DOHH2 (cell line): ENCODE data around the gene MIB2.
A peak's percentile ranks its signal among the peaks of the same experiment; 100 is the strongest.
"Not testable (repeated sequence)": the region's sequence is repeated elsewhere in the genome, so short reads cannot be mapped to it uniquely, and the experiment has no call there.

Source experiments
- H3F3A ChIP-seq: fragments of 200-600 bp; sonication (generic), shearing (Covaris generic); 2 replicates; pipeline ENCODE4 v1.6.0; 2016; ENCODE audit warnings: antibody characterized with exemption, mild to moderate bottlenecking; ENCODE audit not compliant: control insufficient read depth, insufficient read depth
- H3K27ac ChIP-seq: fragments of 200-600 bp; sonication (generic); 2 replicates; pipeline ENCODE4 v1.5.1; 2014; ENCODE audit warnings: low read depth, mild to moderate bottlenecking, low read length, moderate library complexity
- H3K27me3 ChIP-seq: fragments of 200-600 bp; sonication (generic); 2 replicates; pipeline ENCODE4 v1.6.1; 2014; ENCODE audit warnings: mild to moderate bottlenecking, low read length, mixed read lengths; ENCODE audit not compliant: control insufficient read depth
- H3K36me3 ChIP-seq: fragments of 200-600 bp; sonication (generic); 2 replicates; pipeline ENCODE4 v1.6.1; 2014; ENCODE audit warnings: mild to moderate bottlenecking, low read length, moderate library complexity, mixed read lengths; ENCODE audit not compliant: control insufficient read depth
- H3K4me1 ChIP-seq: fragments of 200-600 bp; sonication (generic); 2 replicates; pipeline ENCODE4 v1.6.1; 2014; ENCODE audit warnings: mild to moderate bottlenecking, low read length, mixed read lengths; ENCODE audit not compliant: control insufficient read depth
- H3K4me2 ChIP-seq: fragments of 200-600 bp; sonication (generic); 2 replicates; pipeline ENCODE4 v1.6.0; 2014; ENCODE audit warnings: mild to moderate bottlenecking, low read length, moderate library complexity
- H3K4me3 ChIP-seq: fragments of 200-600 bp; sonication (generic); 2 replicates; pipeline ENCODE4 v1.5.1; 2014; ENCODE audit warnings: mild to moderate bottlenecking, low read length, mixed read lengths
- H3K79me2 ChIP-seq: fragments of 200-600 bp; sonication (generic); 2 replicates; pipeline ENCODE4 v1.6.1; 2014; ENCODE audit warnings: mild to moderate bottlenecking, low read length, mixed read lengths; ENCODE audit not compliant: control insufficient read depth
- H3K9me2 ChIP-seq: fragments of 200-600 bp; sonication (generic); replicated peaks from 2 replicates; pipeline ENCODE4 v1.6.1; 2014; ENCODE audit warnings: mild to moderate bottlenecking, low read length, mixed read lengths; ENCODE audit not compliant: control insufficient read depth
- H3K9me3 ChIP-seq: fragments of 200-600 bp; sonication (generic); 2 replicates; pipeline ENCODE4 v1.6.1; 2014; ENCODE audit warnings: antibody characterized with exemption, low read length, mixed read lengths; ENCODE audit not compliant: control insufficient read depth, insufficient read depth
- H4K20me1 ChIP-seq: fragments of 200-600 bp; sonication (generic); 2 replicates; pipeline ENCODE4 v1.6.0; 2014; ENCODE audit warnings: low read depth, mild to moderate bottlenecking, antibody characterized with exemption, low read length, moderate library complexity; ENCODE audit not compliant: control insufficient read depth, insufficient read depth
- CTCF ChIP-seq: fragments of 200-600 bp; sonication (generic); IDR thresholded peaks from one replicate; pipeline ENCODE4 v1.5.1; 2014; ENCODE audit warnings: antibody characterized with exemption, mild to moderate bottlenecking, low read depth, low read length; ENCODE audit not compliant: poor library complexity, severe bottlenecking
- EZH2phosphoT487 ChIP-seq: fragments of 200-600 bp; sonication (generic); IDR thresholded peaks from 2 replicates; pipeline ENCODE4 v1.6.1; 2017; ENCODE audit warnings: borderline replicate concordance, mild to moderate bottlenecking, antibody characterized with exemption, low read length, moderate library complexity, mixed read lengths

The MIB2 gene

GRCh38 chr1:1630191-1630964 is 15.1 kb downstream of the MIB2 start:
- H3K27ac ChIP-seq, result peak overlapping the region; percentile 21; the same call in 1 of the 2 replicates
- H3K9me3 ChIP-seq, result no peaks in the 10 kb centered on the region
- no peaks in the 10 kb centered on the region for H3K27me3 ChIP-seq
- no peaks in the 10 kb centered on the region for H3F3A ChIP-seq
- H4K20me1 ChIP-seq, result no peaks in the 10 kb centered on the region
- TF ChIP-seq EZH2phosphoT487 (no peak), CTCF (no peak)
- H3K4me1 ChIP-seq, result peaks cover 20% of the 10 kb centered on the region
- no peaks in the 10 kb centered on the region for H3K36me3 ChIP-seq
- H3K9me2 ChIP-seq, result no peaks in the 10 kb centered on the region
- peak overlapping the region; percentile 60 for H3K4me3 ChIP-seq
- H3K4me2 ChIP-seq, result peak overlapping the region; percentile 71
- no peaks in the 10 kb centered on the region for H3K79me2 ChIP-seq

GRCh38 chr1:1630965-1631781 is 15.9 kb downstream of the MIB2 start:
- Histone ChIP-seq H3K9me3 (no peaks in the 10 kb centered on the region), H3F3A (no peaks in the 10 kb centered on the region), H3K36me3 (no peaks in the 10 kb centered on the region), H3K27me3 (no peaks in the 10 kb centered on the region), H3K9me2 (no peaks in the 10 kb centered on the region), H3K27ac (no peak overlapping the region), H3K4me2 (peak overlapping the region; percentile 71), H3K4me1 (peaks cover 20% of the 10 kb centered on the region), H3K4me3 (peak overlapping the region; percentile 60), H3K79me2 (no peaks in the 10 kb centered on the region), H4K20me1 (no peaks in the 10 kb centered on the region)
- TF ChIP-seq EZH2phosphoT487 (no peak), CTCF (no peak)

GRCh38 chr1:1631782-1632420 is 16.6 kb downstream of the MIB2 start, which contains the start of gene MMP23B:
TSS of gene MMP23B (plus strand) at chr1:1632173. CDS start at chr1:1632219, 46 bp downstream.
- Histone ChIP-seq H3K9me3 (no peaks in the 10 kb centered on the region), H3K9me2 (no peaks in the 10 kb centered on the region), H3K4me1 (peaks cover 20% of the 10 kb centered on the region), H3K36me3 (peaks cover 6% of the 10 kb centered on the region), H3K4me3 (no peak within 1 kb of the TSS), H3K4me2 (no peak within 1 kb of the TSS; the same call in 1 of the 2 replicates), H3K27me3 (no peaks in the 10 kb centered on the region), H3K27ac (no peak within 1 kb of the TSS), H3F3A (no peaks in the 10 kb centered on the region), H4K20me1 (no peaks in the 10 kb centered on the region), H3K79me2 (no peaks in the 10 kb centered on the region)
- TF ChIP-seq EZH2phosphoT487 (no peak), CTCF (no peak)

- not testable (repeated sequence) for H3K9me3 ChIP-seq, H3K27me3 ChIP-seq, H3K79me2 ChIP-seq, H3K9me2 ChIP-seq, H4K20me1 ChIP-seq, H3K4me3 ChIP-seq, H3F3A ChIP-seq, H3K27ac ChIP-seq, H3K4me2 ChIP-seq
- H3K4me1 ChIP-seq, result peaks cover 20% of the 10 kb centered on the region
- peaks cover 11% of the 10 kb centered on the region for H3K36me3 ChIP-seq
These were observed 18.1 kb downstream of the MIB2 start for GRCh38 chr1:1633409-1633808.

- not testable (repeated sequence) for H4K20me1 ChIP-seq, H3K27ac ChIP-seq, H3K9me3 ChIP-seq, H3K4me1 ChIP-seq, H3K79me2 ChIP-seq, H3F3A ChIP-seq, H3K4me3 ChIP-seq, H3K27me3 ChIP-seq, H3K4me2 ChIP-seq, H3K9me2 ChIP-seq
- peaks cover 15% of the 10 kb centered on the region for H3K36me3 ChIP-seq
These were observed 19.3 kb downstream of the MIB2 start for GRCh38 chr1:1634613-1635012.
